ENCODE results near the gene TBXAS1.

DNA sequence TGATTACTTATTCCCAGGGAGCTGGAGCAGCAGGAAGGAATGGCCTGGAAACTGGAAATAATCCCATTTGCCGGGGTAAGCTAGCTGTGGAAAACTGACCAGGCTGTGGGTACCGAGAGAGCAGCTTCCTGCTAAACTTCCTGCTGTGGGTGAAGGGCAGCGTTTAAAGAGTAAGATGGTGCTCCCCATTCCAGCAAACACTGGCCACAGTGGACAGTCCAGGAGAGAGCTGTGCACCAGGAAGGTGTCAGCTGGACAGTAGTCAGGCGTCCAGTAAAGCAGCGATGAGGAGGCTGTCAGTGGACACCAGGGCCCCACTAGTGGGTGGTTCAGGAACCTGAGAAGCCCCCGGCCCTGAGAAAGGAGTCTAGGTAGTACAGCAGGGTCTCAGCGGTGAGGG, 55.4 kb downstream of the TBXAS1 start:
- TF ChIP-seq EZH2 (IDR thresholded peaks at IDR 0.05) (no peak), POLR2AphosphoS5 (IDR thresholded peaks at IDR 0.05; ENCODE audit: borderline replicate concordance, low read depth, low read length) (no peak), FOXP2 (optimal IDR thresholded peaks at IDR 0.05; ENCODE audit: control extremely low read depth, extremely low read length, insufficient read depth) (no peak)

Measured in SK-N-MC (cell line).